K562 (cell line): ENCODE data around the gene VENTX. TPM values are rescaled to one million over a fixed set of nuclear protein-coding genes. Genes with fewer than 3 reads are reported as not detected.

Experiments used
- ARID1B ChIP-seq: fragments of 450-650 bp; IDR thresholded peaks from 2 replicates; pipeline ENCODE4 v1.6.1; 2016; ENCODE audit warnings: antibody characterized with exemption, mild to moderate bottlenecking, inconsistent platforms
- BCOR ChIP-seq: fragments of 450-650 bp; IDR thresholded peaks from 2 replicates; pipeline ENCODE4 v1.6.1; 2016
- E2F4 ChIP-seq: sonication (generic); formaldehyde crosslinking; IDR thresholded peaks from 2 replicates; pipeline ENCODE4 v1.8.0; 2022; ENCODE audit warnings: mild to moderate bottlenecking, low read depth, missing genetic modification reagents
- ESRRA ChIP-seq: fragments of 450-650 bp; IDR thresholded peaks from 2 replicates; pipeline ENCODE4 v1.6.1; 2014; ENCODE audit warnings: low read depth, mild to moderate bottlenecking, moderate library complexity, borderline replicate concordance
- FOXJ2 ChIP-seq: fragments of 200-800 bp; sonication (Bioruptor generic); IDR thresholded peaks from 2 replicates; pipeline ENCODE4 v1.6.1; 2016; ENCODE audit warnings: missing genetic modification characterization, missing compliant biosample characterization
- HOMEZ ChIP-seq: fragments of 250-450 bp; sonication (Bioruptor Pico); IDR thresholded peaks from 2 replicates; pipeline ENCODE4 v1.4.0; 2020; ENCODE audit warnings: mild to moderate bottlenecking, moderate library complexity
- RBFOX2 ChIP-seq: fragments of 200-400 bp; formaldehyde crosslinking; IDR thresholded peaks from 2 replicates; pipeline ENCODE4 v1.6.1; 2017; ENCODE audit warnings: low read depth, mild to moderate bottlenecking, low read length, moderate library complexity
- VEZF1 ChIP-seq: fragments of 200-800 bp; sonication (Bioruptor generic); IDR thresholded peaks from 2 replicates; pipeline ENCODE4 v1.6.1; 2017; ENCODE audit warnings: missing genetic modification characterization, missing compliant biosample characterization
- ZEB2 ChIP-seq: fragments of 450-650 bp; IDR thresholded peaks from 2 replicates; pipeline ENCODE4 v1.6.1; 2016
- ZNF184 ChIP-seq: sonication (generic); formaldehyde crosslinking; IDR thresholded peaks from 2 replicates; pipeline ENCODE4 v1.5.0; 2020; ENCODE audit warnings: missing genetic modification reagents
- ZSCAN29 ChIP-seq: fragments of 450-650 bp; IDR thresholded peaks from 2 replicates; pipeline ENCODE4 v1.6.1; 2017
- polyA plus RNA-seq, 8 experiments: library from polyadenylated mRNA; depleted of rRNA in 4 of 8; stranded (reverse) in 5 of 8; unstranded in 3 of 8; fragments of >200 nt; fragmentation: Nextera tagmentation in 2 of 8; fragmentation: Illumina TruSeq in 1 of 8; extraction: Ambion mirVana in 2 of 8; extraction: Trizol in 1 of 8; gene quantifications; 2 replicates each; pipeline versions ENCODE4 v1.2.1 to v1.2.3, GENCODE V29; 2011 to 2014; ENCODE audit warnings: inconsistent platforms in 1 of 8, missing spikeins in 1 of 8
- total RNA-seq, 7 experiments: library from RNA; depleted of rRNA in 6 of 7; stranded (reverse); fragments of >200 nt in 6 of 7; fragmentation: Illumina TruSeq in 2 of 7; extraction: Trizol in 2 of 7; gene quantifications; 2 replicates each; pipeline versions ENCODE4 v1.2.1 to v1.2.3, GENCODE V29; 2011 to 2021; ENCODE audit warnings: low replicate concordance in 1 of 7
- TF ChIP-seq, protein P1 (sequence below), 2 experiments: fragments of 450-650 bp; formaldehyde crosslinking in 1 of 2; IDR thresholded peaks; 2 replicates each; pipeline versions ENCODE4 v1.4.0 to v1.6.1; 2014 to 2020; ENCODE audit warnings: mild to moderate bottlenecking in 2 of 2, borderline replicate concordance in 1 of 2, low read depth in 1 of 2
- TF ChIP-seq, protein P2 (sequence below): fragments of 450-650 bp; IDR thresholded peaks from 2 replicates; pipeline ENCODE4 v1.6.1; 2014; ENCODE audit warnings: low read depth, mild to moderate bottlenecking, moderate library complexity, borderline replicate concordance

VENTX gene
- total and polyA plus RNA-seq, 9 of the 15 experiments (the other 6 are each of a cell fraction or from before 2014, with no cell fraction given): 0.07 to 0.70 (median 0.20) TPM; not detected in 1

GRCh38 chr10:133257489-133258065 is 19.9 kb downstream of the VENTX start (continued):
- TF ChIP-seq, protein P1, sequence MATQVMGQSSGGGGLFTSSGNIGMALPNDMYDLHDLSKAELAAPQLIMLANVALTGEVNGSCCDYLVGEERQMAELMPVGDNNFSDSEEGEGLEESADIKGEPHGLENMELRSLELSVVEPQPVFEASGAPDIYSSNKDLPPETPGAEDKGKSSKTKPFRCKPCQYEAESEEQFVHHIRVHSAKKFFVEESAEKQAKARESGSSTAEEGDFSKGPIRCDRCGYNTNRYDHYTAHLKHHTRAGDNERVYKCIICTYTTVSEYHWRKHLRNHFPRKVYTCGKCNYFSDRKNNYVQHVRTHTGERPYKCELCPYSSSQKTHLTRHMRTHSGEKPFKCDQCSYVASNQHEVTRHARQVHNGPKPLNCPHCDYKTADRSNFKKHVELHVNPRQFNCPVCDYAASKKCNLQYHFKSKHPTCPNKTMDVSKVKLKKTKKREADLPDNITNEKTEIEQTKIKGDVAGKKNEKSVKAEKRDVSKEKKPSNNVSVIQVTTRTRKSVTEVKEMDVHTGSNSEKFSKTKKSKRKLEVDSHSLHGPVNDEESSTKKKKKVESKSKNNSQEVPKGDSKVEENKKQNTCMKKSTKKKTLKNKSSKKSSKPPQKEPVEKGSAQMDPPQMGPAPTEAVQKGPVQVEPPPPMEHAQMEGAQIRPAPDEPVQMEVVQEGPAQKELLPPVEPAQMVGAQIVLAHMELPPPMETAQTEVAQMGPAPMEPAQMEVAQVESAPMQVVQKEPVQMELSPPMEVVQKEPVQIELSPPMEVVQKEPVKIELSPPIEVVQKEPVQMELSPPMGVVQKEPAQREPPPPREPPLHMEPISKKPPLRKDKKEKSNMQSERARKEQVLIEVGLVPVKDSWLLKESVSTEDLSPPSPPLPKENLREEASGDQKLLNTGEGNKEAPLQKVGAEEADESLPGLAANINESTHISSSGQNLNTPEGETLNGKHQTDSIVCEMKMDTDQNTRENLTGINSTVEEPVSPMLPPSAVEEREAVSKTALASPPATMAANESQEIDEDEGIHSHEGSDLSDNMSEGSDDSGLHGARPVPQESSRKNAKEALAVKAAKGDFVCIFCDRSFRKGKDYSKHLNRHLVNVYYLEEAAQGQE (IDR thresholded peaks at IDR 0.05; ENCODE audit: borderline replicate concordance): peak; percentile 64; the same call in 1 of the 2 replicates
- TF ChIP-seq, protein P1 (CRISPR knock-in tag; IDR thresholded peaks at IDR 0.05; ENCODE audit: low read depth): no peak
- TF ChIP-seq ZSCAN29 (no peak), ZEB2 (0 out of 2 replicates have a peak, but pooled peaks have one; percentile 33), ARID1B (peak; percentile 33; the same call in 1 of the 2 replicates), BCOR (0 out of 2 replicates have a peak, but pooled peaks have one; percentile 15), FOXJ2 (no peak), RBFOX2 (peak; percentile 73), ESRRA (peak; percentile 52; the same call in 1 of the 2 replicates), VEZF1 (CRISPR knock-in tag) (peak; percentile 70), E2F4 (CRISPR knock-in tag) (no peak), HOMEZ (no peak), ZNF184 (CRISPR knock-in tag) (no peak)
- TF ChIP-seq, protein P2, sequence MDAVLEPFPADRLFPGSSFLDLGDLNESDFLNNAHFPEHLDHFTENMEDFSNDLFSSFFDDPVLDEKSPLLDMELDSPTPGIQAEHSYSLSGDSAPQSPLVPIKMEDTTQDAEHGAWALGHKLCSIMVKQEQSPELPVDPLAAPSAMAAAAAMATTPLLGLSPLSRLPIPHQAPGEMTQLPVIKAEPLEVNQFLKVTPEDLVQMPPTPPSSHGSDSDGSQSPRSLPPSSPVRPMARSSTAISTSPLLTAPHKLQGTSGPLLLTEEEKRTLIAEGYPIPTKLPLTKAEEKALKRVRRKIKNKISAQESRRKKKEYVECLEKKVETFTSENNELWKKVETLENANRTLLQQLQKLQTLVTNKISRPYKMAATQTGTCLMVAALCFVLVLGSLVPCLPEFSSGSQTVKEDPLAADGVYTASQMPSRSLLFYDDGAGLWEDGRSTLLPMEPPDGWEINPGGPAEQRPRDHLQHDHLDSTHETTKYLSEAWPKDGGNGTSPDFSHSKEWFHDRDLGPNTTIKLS: peak; percentile 34; the same call in 1 of the 2 replicates
